Effector memory CD8-positive, alpha-beta T cell (primary cell): ENCODE results near the gene KRT6B.

Source experiments
- ATAC-seq: fragments of 150-1000 bp; cut with Tn5 transposase; replicated peaks from 2 replicates; pipeline ENCODE4 v1.10.0; 2021; ENCODE audit warnings: mild to moderate bottlenecking, moderate library complexity
- DNase-seq, 3 experiments: peaks; one replicate each; pipeline ENCODE4 v3.0.0; 2021
- H3K27ac Mint-ChIP-seq, 2 donors: one replicate each; pipeline ENCODE4 v1.8.0; 2022; ENCODE audit warnings: mild to moderate bottlenecking in 2 of 2, mixed read lengths in 2 of 2, moderate library complexity in 2 of 2
- H3K27me3 Mint-ChIP-seq, 2 donors: one replicate each; pipeline ENCODE4 v1.8.0; 2022; ENCODE audit warnings: mixed read lengths in 2 of 2
- H3K36me3 Mint-ChIP-seq: one replicate; pipeline ENCODE4 v1.8.0; 2022; ENCODE audit warnings: mild to moderate bottlenecking, moderate library complexity, mixed read lengths; ENCODE audit not compliant: insufficient read depth
- H3K4me1 Mint-ChIP-seq, 2 donors: one replicate each; pipeline ENCODE4 v1.8.0; 2022; ENCODE audit warnings: low read depth in 2 of 2, mixed read lengths in 2 of 2
- H3K4me3 Mint-ChIP-seq, 2 donors: one replicate each; pipeline ENCODE4 v1.8.0; 2022; ENCODE audit warnings: mild to moderate bottlenecking in 2 of 2, mixed read lengths in 2 of 2, moderate library complexity in 2 of 2
- H3K9me3 Mint-ChIP-seq, 2 donors: one replicate each; pipeline ENCODE4 v1.8.0; 2022; ENCODE audit warnings: mixed read lengths in 2 of 2

Gene KRT6B

GRCh38 chr12:52438305-52439301 is 13.3 kb downstream of the KRT6B start:
- H3K36me3 Mint-ChIP-seq = no peaks in the 10 kb centered on the region
- H3K27ac Mint-ChIP-seq = no peak overlapping the region
- H3K4me1 Mint-ChIP-seq = peaks cover 0 to 4% of the 10 kb centered on the region in 2 donors
- H3K4me3 Mint-ChIP-seq = no peak overlapping the region
- ATAC-seq (no peak), DNase-seq (no peak)
- H3K27me3 Mint-ChIP-seq = peaks cover 51 to 90% of the 10 kb centered on the region in 2 donors
- H3K9me3 Mint-ChIP-seq = no peaks in the 10 kb centered on the region

DNA sequence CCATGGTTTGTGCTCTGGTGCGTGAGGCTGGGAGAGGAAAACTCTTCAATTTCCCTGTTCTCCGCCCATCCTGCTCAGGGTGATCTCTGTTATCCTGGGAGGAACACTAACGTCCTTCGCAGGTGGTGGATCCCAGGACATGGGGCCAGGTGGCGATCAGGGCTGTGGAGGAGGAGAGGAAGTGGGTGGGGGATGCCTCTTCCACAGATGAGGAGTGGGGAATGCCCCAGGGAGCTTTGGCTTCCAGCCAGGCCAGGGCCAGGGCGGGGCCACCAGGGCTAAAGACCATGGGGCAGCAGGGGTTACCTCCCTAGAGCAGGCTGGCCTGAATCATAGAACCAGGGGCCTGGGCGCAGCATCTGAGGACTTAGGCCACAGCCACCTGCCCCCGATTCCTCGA is 14.4 kb downstream of the KRT6B start:
- ATAC-seq = no peak
- H3K4me1 Mint-ChIP-seq = peaks cover 0 to 4% of the 10 kb centered on the region in 2 donors
- H3K27ac Mint-ChIP-seq = no peak overlapping the region
- no peaks in the 10 kb centered on the region for H3K9me3 Mint-ChIP-seq
- H3K4me3 Mint-ChIP-seq = no peak overlapping the region
- H3K27me3 Mint-ChIP-seq = peaks cover 46 to 90% of the 10 kb centered on the region in 2 donors
- DNase-seq = no peak
- H3K36me3 Mint-ChIP-seq = no peaks in the 10 kb centered on the region

- Mint-ChIP-seq H3K27me3 (peaks cover 45 to 90% of the 10 kb centered on the region in 2 donors), H3K36me3 (no peaks in the 10 kb centered on the region), H3K9me3 (no peaks in the 10 kb centered on the region), H3K4me1 (peaks cover 0 to 4% of the 10 kb centered on the region in 2 donors), H3K4me3 (no peak overlapping the region), H3K27ac (no peak overlapping the region)
- ATAC-seq (no peak), DNase-seq (no peak)
Measured at GRCh38 chr12:52436828-52437474, 15.0 kb downstream of the KRT6B start.

DNA sequence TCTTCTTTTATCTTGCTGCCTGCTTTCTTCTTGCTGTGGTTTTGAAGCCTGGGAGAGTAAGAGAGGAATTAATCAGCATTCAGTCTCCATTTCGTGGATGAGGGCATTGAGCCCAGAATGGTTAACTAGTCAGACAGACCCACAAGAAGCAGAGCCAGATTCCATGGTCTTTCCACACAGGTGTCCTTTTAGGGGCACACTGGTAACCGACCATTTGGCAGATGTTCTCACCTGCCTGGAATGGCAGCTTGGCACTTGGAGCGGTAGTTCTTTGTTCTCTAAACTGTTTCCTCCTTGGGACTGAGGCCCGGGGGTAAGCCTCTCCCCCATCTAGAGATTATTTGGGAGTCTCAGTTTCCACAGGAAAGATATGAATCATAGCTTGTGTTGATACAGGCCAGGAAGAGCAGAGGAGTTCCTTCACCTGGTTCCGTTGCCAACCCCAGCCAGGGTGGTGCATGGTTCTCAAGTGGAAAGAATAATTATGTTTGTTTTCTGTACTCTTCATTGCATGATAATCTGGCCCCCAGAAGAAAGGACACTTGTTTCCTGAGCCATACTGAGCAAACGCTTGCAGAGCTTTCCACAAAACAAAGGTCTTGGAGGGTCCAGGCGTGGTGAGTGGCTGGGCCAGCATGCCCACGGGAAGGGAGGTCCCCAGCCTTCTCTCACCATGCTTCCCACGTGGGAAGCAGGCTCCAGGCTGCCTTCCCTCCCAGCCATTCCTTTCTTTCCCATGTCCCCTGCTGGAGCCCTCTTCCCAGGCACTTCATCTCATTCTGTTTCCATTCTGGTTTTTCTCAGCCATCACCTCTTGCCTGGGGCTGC is 15.7 kb downstream of the KRT6B start:
- Mint-ChIP-seq H3K27ac (no peak overlapping the region), H3K27me3 (peaks cover 49 to 90% of the 10 kb centered on the region in 2 donors), H3K9me3 (no peaks in the 10 kb centered on the region), H3K4me1 (peaks cover 0 to 4% of the 10 kb centered on the region in 2 donors), H3K36me3 (no peaks in the 10 kb centered on the region), H3K4me3 (no peak overlapping the region)
- ATAC-seq (no peak), DNase-seq (no peak)

DNA sequence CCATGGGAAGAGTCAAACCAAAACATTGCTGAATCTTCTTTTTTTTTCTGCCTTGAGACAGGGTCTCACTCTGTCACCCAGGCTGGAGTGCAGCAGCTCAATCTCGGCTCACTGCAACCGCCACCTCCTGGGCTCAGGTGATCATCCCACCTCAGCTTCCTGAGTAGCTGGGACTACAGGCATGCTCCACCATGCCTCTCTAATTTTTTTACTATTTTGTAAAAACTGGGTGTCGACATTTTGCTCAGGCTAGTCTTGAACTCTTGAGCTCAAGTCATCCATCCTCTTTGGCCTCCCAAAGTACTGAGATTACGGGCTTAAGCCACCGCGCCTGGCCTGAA is 16.3 kb downstream of the KRT6B start:
- no peaks in the 10 kb centered on the region for H3K9me3 Mint-ChIP-seq
- H3K27me3 Mint-ChIP-seq = peaks cover 51 to 90% of the 10 kb centered on the region in 2 donors
- no peaks in the 10 kb centered on the region for H3K36me3 Mint-ChIP-seq
- H3K4me3 Mint-ChIP-seq = no peak overlapping the region
- H3K4me1 Mint-ChIP-seq = peaks cover 0 to 4% of the 10 kb centered on the region in 2 donors
- H3K27ac Mint-ChIP-seq = no peak overlapping the region
- ATAC-seq (no peak), DNase-seq (no peak)

GRCh38 chr12:52434760-52435530 is 17.0 kb downstream of the KRT6B start:
- DNase-seq = no peak
- H3K36me3 Mint-ChIP-seq = no peaks in the 10 kb centered on the region
- no peak overlapping the region for H3K4me3 Mint-ChIP-seq
- peaks cover 0 to 4% of the 10 kb centered on the region in 2 donors for H3K4me1 Mint-ChIP-seq
- H3K27ac Mint-ChIP-seq = no peak overlapping the region
- no peak for ATAC-seq
- peaks cover 55 to 90% of the 10 kb centered on the region in 2 donors for H3K27me3 Mint-ChIP-seq
- no peaks in the 10 kb centered on the region for H3K9me3 Mint-ChIP-seq

GRCh38 chr12:52434081-52434733 is 17.7 kb downstream of the KRT6B start, which contains the start of gene KRT75:
KRT75 (minus strand) TSS chr12:52434371; CDS start chr12:52434304, 67 bp downstream.
- H3K36me3 Mint-ChIP-seq = no peaks in the 10 kb centered on the region
- no peaks in the 10 kb centered on the region for H3K9me3 Mint-ChIP-seq
- no peak within 1 kb of the TSS for H3K4me3 Mint-ChIP-seq
- H3K27me3 Mint-ChIP-seq = peaks cover 55 to 85% of the 10 kb centered on the region in 2 donors
- H3K27ac Mint-ChIP-seq = no peak within 1 kb of the TSS
- peaks cover 0 to 4% of the 10 kb centered on the region in 2 donors for H3K4me1 Mint-ChIP-seq
- ATAC-seq = no peak
- no peak for DNase-seq

- ATAC-seq = no peak
- Mint-ChIP-seq H3K27ac (no peak overlapping the region), H3K9me3 (no peaks in the 10 kb centered on the region), H3K27me3 (peaks cover 61 to 89% of the 10 kb centered on the region in 2 donors), H3K4me1 (peaks cover 0 to 4% of the 10 kb centered on the region in 2 donors), H3K4me3 (no peak overlapping the region), H3K36me3 (no peaks in the 10 kb centered on the region)
- DNase-seq = no peak
Measured at GRCh38 chr12:52433501-52434080, 18.4 kb downstream of the KRT6B start.

- ATAC-seq = no peak
- Mint-ChIP-seq H3K36me3 (no peaks in the 10 kb centered on the region), H3K4me1 (peaks cover 0 to 4% of the 10 kb centered on the region in 2 donors), H3K4me3 (no peak overlapping the region), H3K27me3 (peaks cover 64 to 90% of the 10 kb centered on the region in 2 donors), H3K9me3 (no peaks in the 10 kb centered on the region), H3K27ac (no peak overlapping the region)
- no peak for DNase-seq
Measured at GRCh38 chr12:52432559-52433207, 19.3 kb downstream of the KRT6B start.

DNA sequence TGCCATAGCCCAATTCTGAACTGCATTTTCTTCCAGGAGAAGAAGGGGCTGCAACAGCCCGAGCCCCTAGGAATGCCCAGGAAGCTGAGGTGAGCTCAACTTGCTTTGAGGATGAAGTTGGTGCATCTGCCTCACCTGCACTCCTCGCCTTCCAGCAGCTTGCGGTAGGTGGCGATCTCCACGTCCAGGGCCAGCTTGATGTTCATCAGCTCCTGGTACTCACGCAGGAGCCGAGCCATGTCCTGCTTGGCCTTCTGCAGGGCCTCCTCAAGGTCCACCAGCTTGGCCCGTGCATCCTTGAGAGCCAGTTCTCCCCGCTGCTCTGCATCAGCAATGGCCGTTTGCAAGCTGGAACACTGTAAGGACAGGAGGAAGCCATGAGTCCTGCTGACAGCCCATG is 23.8 kb downstream of the KRT6B start:
- H3K36me3 Mint-ChIP-seq = no peaks in the 10 kb centered on the region
- ATAC-seq (no peak), DNase-seq (no peak)
- H3K9me3 Mint-ChIP-seq = no peaks in the 10 kb centered on the region
- no peak overlapping the region for H3K27ac Mint-ChIP-seq
- H3K4me3 Mint-ChIP-seq = no peak overlapping the region
- H3K4me1 Mint-ChIP-seq = no peaks in the 10 kb centered on the region
- peaks cover 51 to 74% of the 10 kb centered on the region in 2 donors for H3K27me3 Mint-ChIP-seq

DNA sequence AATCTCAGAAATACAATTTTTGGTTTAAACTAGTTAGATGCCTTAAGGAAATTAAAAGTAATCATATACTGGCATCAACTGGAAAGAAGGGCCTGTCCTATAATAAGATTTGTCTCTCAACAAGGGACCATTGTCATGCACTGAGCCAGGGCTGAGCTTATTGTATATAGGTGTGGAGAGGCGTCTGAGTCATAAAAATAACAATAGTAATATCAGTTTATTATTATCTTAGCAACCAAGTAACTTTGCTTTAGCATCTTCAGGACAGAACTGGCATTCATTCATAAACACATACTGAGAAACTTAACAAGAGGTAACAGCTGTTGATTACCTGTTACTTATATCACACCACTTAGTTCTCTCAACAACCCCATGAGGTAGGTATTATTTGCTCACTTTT is 24.9 kb downstream of the KRT6B start:
- no peaks in the 10 kb centered on the region for H3K36me3 Mint-ChIP-seq
- H3K4me1 Mint-ChIP-seq = no peaks in the 10 kb centered on the region
- DNase-seq (no peak), ATAC-seq (no peak)
- H3K27ac Mint-ChIP-seq = no peak overlapping the region
- H3K9me3 Mint-ChIP-seq = no peaks in the 10 kb centered on the region
- H3K4me3 Mint-ChIP-seq = no peak overlapping the region
- H3K27me3 Mint-ChIP-seq = peaks cover 51 to 74% of the 10 kb centered on the region in 2 donors

- H3K36me3 Mint-ChIP-seq = peaks cover 3% of the 10 kb centered on the region
- H3K27me3 Mint-ChIP-seq = peaks cover 46 to 74% of the 10 kb centered on the region in 2 donors
- H3K9me3 Mint-ChIP-seq = no peaks in the 10 kb centered on the region
- H3K4me3 Mint-ChIP-seq = no peak overlapping the region
- no peak for DNase-seq
- H3K27ac Mint-ChIP-seq = no peak overlapping the region
- no peak for ATAC-seq
- H3K4me1 Mint-ChIP-seq = no peaks in the 10 kb centered on the region
Measured at GRCh38 chr12:52426034-52426433, 25.9 kb downstream of the KRT6B start.
